Gastroesophageal sphincter (tissue), 4 donors: ENCODE results near the gene CAMK2B. TPM values are rescaled to one million over a fixed set of nuclear protein-coding genes. Genes with fewer than 3 reads are reported as not detected.

Experiments used
- ATAC-seq: fragments of 150-250 bp; one replicate; pipeline ENCODE4 v1.9.1; 2016; ENCODE audit warnings: mild to moderate bottlenecking, moderate library complexity
- H3K27ac ChIP-seq, 4 donors: fragments of 200-600 bp; sonication (generic) in 3 of 4; 1 replicate in 3 of 4; 2 replicates in 1 of 4; pipeline ENCODE4 v1.5.1; 2016 to 2019
- H3K27me3 ChIP-seq: fragments of 200-600 bp; sonication (generic); one replicate; pipeline ENCODE4 v1.5.1; 2019
- H3K36me3 ChIP-seq, 2 donors: fragments of 200-600 bp; sonication (generic); one replicate each; pipeline ENCODE4 v1.5.1; 2019; ENCODE audit warnings: control low read depth in 1 of 2
- H3K4me1 ChIP-seq, 3 donors: fragments of 200-600 bp; sonication (generic); 1 replicate in 2 of 3; 2 replicates in 1 of 3; pipeline ENCODE4 v1.5.1; 2016 to 2019; ENCODE audit warnings: control low read depth in 2 of 3
- H3K4me3 ChIP-seq, 2 donors: fragments of 200-600 bp; sonication (generic); one replicate each; pipeline ENCODE4 v1.5.1; 2019; ENCODE audit warnings: mild to moderate bottlenecking in 1 of 2, moderate library complexity in 1 of 2
- H3K9me3 ChIP-seq, 3 donors: fragments of 200-600 bp; sonication (generic); one replicate each; pipeline ENCODE4 v1.5.1; 2017 to 2019; ENCODE audit warnings: control low read depth in 2 of 3
- CTCF ChIP-seq, 4 experiments: fragments of 200-600 bp in 2 of 4; fragments of 450-650 bp in 2 of 4; sonication (generic) in 1 of 4; IDR thresholded peaks; one replicate each; pipeline ENCODE4 v1.5.1; 2017 to 2019; ENCODE audit warnings: antibody characterized with exemption in 4 of 4, mild to moderate bottlenecking in 2 of 4, moderate library complexity in 2 of 4
- EP300 ChIP-seq: sonication (generic); formaldehyde crosslinking; IDR thresholded peaks from one replicate; pipeline ENCODE4 v1.6.1; 2017; ENCODE audit warnings: antibody characterized with exemption, mild to moderate bottlenecking
- POLR2A ChIP-seq, 2 donors: fragments of 450-650 bp; IDR thresholded peaks; one replicate each; pipeline ENCODE4 v1.6.1; 2017; ENCODE audit warnings: antibody characterized with exemption in 2 of 2, mild to moderate bottlenecking in 2 of 2, moderate library complexity in 1 of 2
- POLR2AphosphoS5 ChIP-seq: sonication (generic); formaldehyde crosslinking; IDR thresholded peaks from one replicate; pipeline ENCODE4 v1.6.1; 2017; ENCODE audit warnings: antibody characterized with exemption
- WGBS, 2 donors: methylation state at CpG; one replicate each; pipeline ENCODE4 v1.1.5; 2018; ENCODE audit warnings: low coverage in 1 of 2; 5-methylcytosine and 5-hydroxymethylcytosine counted together
- total RNA-seq, 4 donors: library from RNA; depleted of rRNA; stranded (reverse); fragments of >200 nt; gene quantifications; one replicate each; pipeline ENCODE4 v1.1.0, GENCODE V29; 2016

Gene CAMK2B
- total RNA-seq, 4 donors from 2014 or later: 0.27 to 1.5 (median 0.81) TPM

GRCh38 chr7:44292420-44292817 is 33.0 kb downstream of the CAMK2B start:
- WGBS, 2 donors: 40 to 56% methylated on average over 1 of the region's 1 CpG
- Histone ChIP-seq H3K36me3 (no peaks in the 10 kb centered on the region), H3K27ac (no peak overlapping the region), H3K27me3 (peaks cover 24% of the 10 kb centered on the region), H3K4me3 (no peak overlapping the region), H3K9me3 (no peaks in the 10 kb centered on the region), H3K4me1 (no peaks in the 10 kb centered on the region)
- no peak for ATAC-seq
- TF ChIP-seq CTCF (IDR thresholded peaks at IDR 0.05) (no peak), EP300 (no peak), POLR2A (IDR thresholded peaks at IDR 0.05) (no peak), POLR2AphosphoS5 (no peak)

- H3K27me3 ChIP-seq: peaks cover 24% of the 10 kb centered on the region
- TF ChIP-seq POLR2AphosphoS5: no peak
- no peaks in the 10 kb centered on the region for H3K36me3 ChIP-seq
- ATAC-seq: no peak
- H3K4me3 ChIP-seq: no peak overlapping the region
- whole genome bisulfite sequencing, 2 donors: 56 to 84% methylated on average over 7 to 8 of the region's 9 CpGs
- H3K9me3 ChIP-seq: no peaks in the 10 kb centered on the region
- H3K27ac ChIP-seq: no peak overlapping the region
- H3K4me1 ChIP-seq: no peaks in the 10 kb centered on the region
Measured at GRCh38 chr7:44291733-44292419, 33.5 kb downstream of the CAMK2B start.

DNA sequence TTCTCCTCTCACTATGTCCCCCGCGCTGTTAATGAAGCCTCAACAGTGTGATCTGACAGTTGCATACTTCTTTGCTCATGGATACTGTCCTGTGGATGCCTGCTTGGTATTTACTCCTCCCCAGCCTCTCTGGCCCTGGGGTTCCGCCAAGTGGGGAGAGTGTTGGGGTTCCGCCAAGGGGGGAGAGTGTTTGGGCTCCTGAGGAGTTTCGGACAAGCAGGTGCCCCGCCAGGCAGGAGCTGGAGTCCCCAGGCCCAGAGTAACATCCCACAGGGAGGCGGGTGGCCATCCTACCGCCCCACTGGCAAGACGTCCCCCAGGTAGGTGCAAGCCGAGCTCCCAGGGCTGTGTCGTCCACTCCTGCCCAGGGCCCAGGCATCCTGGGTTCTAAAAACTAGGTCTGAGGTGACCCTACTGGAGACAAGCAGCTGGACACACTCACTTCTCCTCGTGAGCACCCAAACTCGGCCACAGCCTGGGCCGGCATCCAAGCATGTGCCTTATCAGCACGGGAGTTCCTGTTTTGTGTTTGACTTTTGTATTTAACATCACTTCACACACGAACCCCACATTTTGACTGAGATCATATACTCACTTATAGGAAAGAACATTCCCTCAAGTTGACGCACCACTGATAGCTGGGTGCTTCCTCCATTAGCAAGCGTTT is 34.2 kb downstream of the CAMK2B start:
- H3K4me1 ChIP-seq: no peaks in the 10 kb centered on the region
- no peak overlapping the region for H3K27ac ChIP-seq
- no peak for ATAC-seq

DNA sequence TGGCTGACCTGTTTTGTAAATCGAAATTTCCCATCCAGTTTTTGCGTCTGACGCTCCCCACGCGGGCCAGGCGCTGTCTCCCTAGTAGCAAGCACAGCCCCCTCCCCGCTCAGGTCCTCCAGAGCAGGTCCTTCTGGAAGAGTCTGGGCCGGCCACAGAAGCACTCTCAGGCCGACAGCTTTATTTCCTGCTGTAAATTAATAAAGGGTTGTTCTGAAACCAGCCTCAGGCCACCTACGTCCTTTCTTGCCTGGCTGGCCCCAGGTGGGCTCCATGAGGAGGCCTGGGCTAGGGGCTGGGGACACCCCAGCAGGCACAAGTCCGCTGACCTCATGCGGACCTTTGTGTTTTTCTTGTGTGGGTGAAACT is 35.2 kb downstream of the CAMK2B start:
- Histone ChIP-seq H3K4me3 (no peak overlapping the region), H3K36me3 (no peaks in the 10 kb centered on the region), H3K27me3 (peaks cover 24% of the 10 kb centered on the region), H3K27ac (no peak overlapping the region), H3K4me1 (no peaks in the 10 kb centered on the region), H3K9me3 (no peaks in the 10 kb centered on the region)
- no peak for TF ChIP-seq POLR2AphosphoS5
- TF ChIP-seq POLR2A (IDR thresholded peaks at IDR 0.05): no peak
- TF ChIP-seq EP300: no peak
- TF ChIP-seq CTCF (IDR thresholded peaks at IDR 0.05): no peak
- ATAC-seq: no peak
- WGBS, 2 donors: 77% methylated on average over 11 of the region's 12 CpGs; no CpG with 5 or more reads in 1 of the 2 donors

More for the DNA sequence above, 34.2 kb downstream of the CAMK2B start:
- TF ChIP-seq CTCF (IDR thresholded peaks at IDR 0.05): no peak
- TF ChIP-seq POLR2AphosphoS5: no peak
- no peak for TF ChIP-seq POLR2A (IDR thresholded peaks at IDR 0.05)
- TF ChIP-seq EP300: no peak
- no peaks in the 10 kb centered on the region for H3K9me3 ChIP-seq
- WGBS, 2 donors: 50 to 52% methylated on average over 7 of the region's 18 CpGs
- H3K4me3 ChIP-seq: no peak overlapping the region
- H3K36me3 ChIP-seq: no peaks in the 10 kb centered on the region
- H3K27me3 ChIP-seq: peaks cover 24% of the 10 kb centered on the region

DNA sequence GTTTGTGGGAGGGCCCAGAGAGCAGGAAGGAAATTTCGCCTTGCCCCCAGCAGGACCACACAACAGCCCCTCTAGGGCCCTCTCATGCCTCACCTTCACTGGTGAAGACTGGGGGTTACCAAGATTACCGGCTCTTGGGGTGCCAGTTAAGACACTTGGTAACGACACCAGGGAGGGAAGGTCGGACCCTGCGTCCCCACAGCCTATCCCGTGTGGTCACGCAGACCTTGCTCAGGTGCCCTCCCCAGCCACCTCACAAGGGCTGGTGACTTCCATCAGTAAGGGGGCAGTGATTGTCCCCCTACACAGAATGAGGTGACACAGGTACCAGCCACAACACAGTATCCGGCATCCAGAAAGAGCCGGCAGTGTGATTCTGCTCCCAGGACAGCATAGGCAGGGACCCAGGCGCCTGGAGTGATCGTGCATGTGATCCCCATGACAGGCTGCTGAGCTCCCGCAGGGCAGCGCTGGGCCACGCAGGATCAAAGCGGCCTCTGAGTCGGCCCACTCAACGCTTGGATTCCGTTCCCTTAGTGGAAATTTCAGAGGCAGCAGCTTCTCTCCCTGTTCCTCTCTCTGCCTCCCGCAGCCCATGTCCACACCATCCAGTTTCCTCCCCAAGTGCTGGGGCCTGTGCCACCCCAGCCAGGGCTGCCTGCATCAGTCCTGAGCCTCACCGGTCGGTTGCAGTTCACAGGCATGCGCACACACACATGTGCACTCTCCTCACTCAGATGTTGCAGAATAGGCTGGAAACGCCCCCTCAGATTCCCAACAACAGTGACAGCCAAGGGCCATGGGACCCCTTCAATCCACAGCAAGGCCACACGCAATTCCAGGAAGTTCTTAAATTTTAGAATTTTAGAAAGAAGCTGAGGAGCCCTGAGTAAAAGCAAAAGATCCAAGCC is 35.8 kb downstream of the CAMK2B start:
- H3K9me3 ChIP-seq: no peaks in the 10 kb centered on the region
- 50 to 100% methylated on average over 2 to 6 of the region's 24 CpGs for WGBS, 2 donors
- ATAC-seq: no peak
- no peak overlapping the region for H3K4me3 ChIP-seq
- peaks cover 22% of the 10 kb centered on the region for H3K27me3 ChIP-seq
- TF ChIP-seq POLR2AphosphoS5: no peak
- TF ChIP-seq POLR2A (IDR thresholded peaks at IDR 0.05): no peak
- TF ChIP-seq CTCF (IDR thresholded peaks at IDR 0.05): no peak
- no peak for TF ChIP-seq EP300
- H3K4me1 ChIP-seq: no peaks in the 10 kb centered on the region
- no peak overlapping the region for H3K27ac ChIP-seq
- H3K36me3 ChIP-seq: no peaks in the 10 kb centered on the region
